Nephron (organoid): ENCODE results near the gene LGALS7.

Source experiments
- H3K27ac Mint-ChIP-seq, 3 experiments: 2 replicates each; pipeline ENCODE4 v1.8.0; 2020; ENCODE audit warnings: mixed read lengths in 3 of 3, mild to moderate bottlenecking in 2 of 3, moderate library complexity in 1 of 3
- H3K27me3 Mint-ChIP-seq: 2 replicates; pipeline ENCODE4 v1.8.0; 2021; ENCODE audit warnings: low read depth, mild to moderate bottlenecking, moderate library complexity, mixed read lengths
- H3K36me3 Mint-ChIP-seq: 2 replicates; pipeline ENCODE4 v1.8.0; 2020; ENCODE audit warnings: low read depth, mixed read lengths
- H3K4me1 Mint-ChIP-seq: 2 replicates; pipeline ENCODE4 v1.8.0; 2020; ENCODE audit warnings: mixed read lengths
- H3K4me3 Mint-ChIP-seq, 3 experiments: 2 replicates each; pipeline ENCODE4 v1.8.0; 2020; ENCODE audit warnings: mild to moderate bottlenecking in 3 of 3, mixed read lengths in 3 of 3, moderate library complexity in 2 of 3
- H3K9me3 Mint-ChIP-seq: 2 replicates; pipeline ENCODE4 v1.8.0; 2020; ENCODE audit warnings: mixed read lengths
- TF ChIP-seq, protein P1 (sequence below), 3 experiments: fragments of 200-600 bp; sonication (generic); IDR thresholded peaks; one replicate each; pipeline ENCODE4 v1.5.0; 2021; ENCODE audit warnings: antibody characterized with exemption in 3 of 3; ENCODE audit not compliant: unreplicated experiment in 3 of 3

The LGALS7 gene

DNA sequence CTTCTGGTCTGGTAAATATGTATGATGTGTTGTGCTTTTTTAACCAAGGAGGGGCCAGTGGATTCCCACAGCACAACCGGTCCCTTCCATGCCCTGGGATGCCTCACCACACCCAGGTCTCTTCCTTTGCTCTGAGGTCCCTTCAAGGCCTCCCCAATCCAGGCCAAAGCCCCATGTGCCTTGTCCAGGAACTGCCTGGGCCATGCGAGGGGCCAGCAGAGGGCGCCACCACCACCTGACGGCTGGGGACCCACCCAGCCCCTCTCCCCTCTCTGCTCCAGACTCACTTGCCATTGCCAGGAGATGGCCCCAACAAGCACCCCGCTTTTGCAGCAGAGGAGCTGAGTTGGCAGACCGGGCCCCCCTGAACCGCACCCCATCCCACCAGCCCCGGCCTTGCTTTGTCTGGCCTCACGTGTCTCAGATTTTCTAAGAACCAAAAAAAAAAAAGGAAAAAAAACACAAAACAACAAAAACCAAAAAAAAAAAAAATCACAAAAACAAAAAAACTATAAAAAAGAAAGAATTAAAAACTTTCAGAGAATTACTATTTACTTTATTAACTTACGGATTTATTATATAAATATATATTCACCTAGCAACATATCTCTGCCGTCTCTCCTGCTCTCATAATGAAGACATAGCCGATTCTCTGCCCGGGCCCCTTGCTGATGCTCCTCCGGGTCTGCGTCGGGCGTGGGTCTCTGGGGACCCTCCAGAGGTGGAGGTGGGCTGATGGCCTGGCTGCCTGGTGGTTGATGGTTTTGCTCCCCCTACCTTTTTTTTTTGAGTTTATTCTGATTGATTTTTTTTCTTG, 43.5 kb downstream of the LGALS7 start:
- H3K27me3 Mint-ChIP-seq = peaks cover 6% of the 10 kb centered on the region
- peaks cover 46% of the 10 kb centered on the region for H3K36me3 Mint-ChIP-seq
- peak overlapping the region; percentile 44 to 85 (median 53) for H3K27ac Mint-ChIP-seq
- no peaks in the 10 kb centered on the region for H3K9me3 Mint-ChIP-seq
- H3K4me1 Mint-ChIP-seq = peaks cover 1% of the 10 kb centered on the region
- TF ChIP-seq, protein P1, sequence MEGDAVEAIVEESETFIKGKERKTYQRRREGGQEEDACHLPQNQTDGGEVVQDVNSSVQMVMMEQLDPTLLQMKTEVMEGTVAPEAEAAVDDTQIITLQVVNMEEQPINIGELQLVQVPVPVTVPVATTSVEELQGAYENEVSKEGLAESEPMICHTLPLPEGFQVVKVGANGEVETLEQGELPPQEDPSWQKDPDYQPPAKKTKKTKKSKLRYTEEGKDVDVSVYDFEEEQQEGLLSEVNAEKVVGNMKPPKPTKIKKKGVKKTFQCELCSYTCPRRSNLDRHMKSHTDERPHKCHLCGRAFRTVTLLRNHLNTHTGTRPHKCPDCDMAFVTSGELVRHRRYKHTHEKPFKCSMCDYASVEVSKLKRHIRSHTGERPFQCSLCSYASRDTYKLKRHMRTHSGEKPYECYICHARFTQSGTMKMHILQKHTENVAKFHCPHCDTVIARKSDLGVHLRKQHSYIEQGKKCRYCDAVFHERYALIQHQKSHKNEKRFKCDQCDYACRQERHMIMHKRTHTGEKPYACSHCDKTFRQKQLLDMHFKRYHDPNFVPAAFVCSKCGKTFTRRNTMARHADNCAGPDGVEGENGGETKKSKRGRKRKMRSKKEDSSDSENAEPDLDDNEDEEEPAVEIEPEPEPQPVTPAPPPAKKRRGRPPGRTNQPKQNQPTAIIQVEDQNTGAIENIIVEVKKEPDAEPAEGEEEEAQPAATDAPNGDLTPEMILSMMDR (IDR thresholded peaks at IDR 0.05; ENCODE audit: unreplicated experiment in 3 of 3) = peak; percentile 70 to 80 (median 74)
- peak overlapping the region in 1 of 3 experiments; percentile 19 for H3K4me3 Mint-ChIP-seq

DNA sequence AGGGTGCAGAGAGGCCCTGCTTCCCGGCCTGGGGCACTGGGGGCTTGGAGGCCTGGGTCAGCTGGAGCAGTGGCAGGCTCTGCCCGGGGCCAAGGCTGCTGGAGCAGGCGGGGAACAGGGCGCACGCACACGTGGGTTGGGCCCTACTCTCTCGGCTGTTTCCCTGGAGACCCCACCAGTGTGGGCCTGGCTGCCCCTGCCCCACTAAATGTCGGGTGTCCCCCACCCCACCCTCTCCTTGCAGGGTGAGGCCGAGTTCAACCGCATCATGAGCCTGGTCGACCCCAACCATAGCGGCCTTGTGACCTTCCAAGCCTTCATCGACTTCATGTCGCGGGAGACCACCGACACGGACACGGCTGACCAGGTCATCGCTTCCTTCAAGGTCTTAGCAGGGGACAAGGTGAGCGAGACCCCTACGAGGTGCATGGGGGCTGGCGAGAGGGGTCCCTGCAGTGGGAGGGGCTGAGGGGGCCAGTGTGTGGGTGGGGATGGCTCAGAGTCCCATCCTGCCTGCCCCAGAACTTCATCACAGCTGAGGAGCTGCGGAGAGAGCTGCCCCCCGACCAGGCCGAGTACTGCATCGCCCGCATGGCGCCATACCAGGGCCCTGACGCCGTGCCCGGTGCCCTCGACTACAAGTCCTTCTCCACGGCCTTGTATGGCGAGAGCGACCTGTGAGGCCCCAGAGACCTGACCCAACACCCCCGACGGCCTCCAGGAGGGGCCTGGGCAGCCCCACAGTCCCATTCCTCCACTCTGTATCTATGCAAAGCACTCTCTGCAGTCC, 44.4 kb downstream of the LGALS7 start:
- no peaks in the 10 kb centered on the region for H3K9me3 Mint-ChIP-seq
- H3K27ac Mint-ChIP-seq = peak overlapping the region in 2 of 3 experiments; percentile 45 to 53
- TF ChIP-seq, protein P1 (IDR thresholded peaks at IDR 0.05; ENCODE audit: unreplicated experiment in 3 of 3) = no peak
- no peaks in the 10 kb centered on the region for H3K4me1 Mint-ChIP-seq
- no peaks in the 10 kb centered on the region for H3K27me3 Mint-ChIP-seq
- H3K36me3 Mint-ChIP-seq = peaks cover 48% of the 10 kb centered on the region
- peak overlapping the region in 1 of 3 experiments; percentile 23 for H3K4me3 Mint-ChIP-seq

DNA sequence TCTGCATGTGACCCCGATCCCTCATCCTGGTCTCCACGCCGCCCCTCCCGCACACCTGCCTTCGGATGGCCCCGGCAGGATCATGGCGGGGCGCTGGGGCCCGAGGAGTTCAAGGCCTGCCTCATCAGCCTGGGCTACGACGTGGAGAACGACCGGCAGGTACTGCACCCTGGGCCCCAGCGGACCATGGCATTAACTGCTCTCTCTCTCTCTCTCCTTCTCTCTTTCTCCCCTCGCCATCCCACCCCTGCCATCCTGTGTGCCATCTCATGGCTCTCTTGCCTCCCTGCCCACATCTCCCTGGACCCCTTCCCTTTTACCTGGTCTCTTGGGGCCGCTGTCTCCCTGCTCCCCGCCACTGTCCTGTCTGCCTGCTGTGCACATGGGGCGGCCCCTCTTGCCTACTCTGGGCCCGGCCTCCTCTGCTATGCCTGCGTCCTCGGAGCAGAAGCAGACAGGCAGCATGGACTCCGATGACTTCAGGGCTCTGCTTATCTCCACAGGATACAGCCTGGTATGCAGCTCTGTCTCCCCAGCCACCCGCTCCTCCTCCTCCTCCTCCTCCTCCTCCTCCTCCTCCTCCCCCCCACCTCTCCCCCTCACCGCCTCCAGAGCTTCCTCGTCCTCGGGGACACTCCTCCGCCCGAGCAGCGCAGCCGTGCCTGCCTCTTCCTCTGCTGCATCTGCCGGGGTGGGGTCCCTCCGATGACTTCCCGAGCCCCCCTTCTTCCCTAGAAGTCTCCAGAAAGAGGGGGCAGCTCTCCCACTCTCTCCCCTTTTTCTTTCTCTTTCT, 45.3 kb downstream of the LGALS7 start:
- TF ChIP-seq, protein P1 (IDR thresholded peaks at IDR 0.05; ENCODE audit: unreplicated experiment in 3 of 3) = no peak
- Mint-ChIP-seq H3K4me1 (no peaks in the 10 kb centered on the region), H3K27ac (peak overlapping the region; percentile 27 to 74 (median 45)), H3K36me3 (peaks cover 52% of the 10 kb centered on the region), H3K9me3 (no peaks in the 10 kb centered on the region), H3K27me3 (no peaks in the 10 kb centered on the region), H3K4me3 (peak overlapping the region in 1 of 3 experiments; percentile 57)

DNA sequence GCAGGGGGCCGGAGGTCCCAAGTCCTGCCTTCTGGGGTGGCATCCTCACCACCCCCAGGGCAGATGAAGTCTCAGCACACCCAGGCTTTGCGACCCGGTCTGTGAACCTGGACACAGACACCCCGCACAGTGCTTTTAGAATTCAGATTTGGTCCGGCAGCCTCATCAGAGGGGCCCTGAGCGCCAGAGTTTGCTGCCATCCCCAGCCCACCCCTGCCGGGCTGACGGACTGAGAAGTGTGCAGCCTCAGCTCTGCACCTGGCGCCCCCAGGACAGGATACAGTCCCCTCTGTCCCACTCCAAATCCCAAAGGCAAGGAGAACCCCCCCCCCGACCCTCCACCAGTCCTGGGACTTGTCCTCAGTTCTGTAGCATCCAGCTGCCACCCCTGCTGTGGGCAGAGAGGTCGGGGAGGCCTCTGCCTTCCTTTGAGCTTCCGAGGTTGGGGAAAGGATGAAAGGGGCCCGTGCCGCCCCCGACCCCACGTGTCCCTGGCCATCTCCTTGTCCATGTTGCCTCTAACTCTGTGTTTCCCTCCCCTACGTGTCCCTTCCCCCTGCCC, 45.9 kb downstream of the LGALS7 start:
- H3K27ac Mint-ChIP-seq = no peak overlapping the region
- H3K4me3 Mint-ChIP-seq = no peak overlapping the region
- peaks cover 1% of the 10 kb centered on the region for H3K4me1 Mint-ChIP-seq
- H3K27me3 Mint-ChIP-seq = no peaks in the 10 kb centered on the region
- H3K36me3 Mint-ChIP-seq = peaks cover 46% of the 10 kb centered on the region
- no peaks in the 10 kb centered on the region for H3K9me3 Mint-ChIP-seq
- TF ChIP-seq, protein P1 (IDR thresholded peaks at IDR 0.05; ENCODE audit: unreplicated experiment in 3 of 3) = no peak

DNA sequence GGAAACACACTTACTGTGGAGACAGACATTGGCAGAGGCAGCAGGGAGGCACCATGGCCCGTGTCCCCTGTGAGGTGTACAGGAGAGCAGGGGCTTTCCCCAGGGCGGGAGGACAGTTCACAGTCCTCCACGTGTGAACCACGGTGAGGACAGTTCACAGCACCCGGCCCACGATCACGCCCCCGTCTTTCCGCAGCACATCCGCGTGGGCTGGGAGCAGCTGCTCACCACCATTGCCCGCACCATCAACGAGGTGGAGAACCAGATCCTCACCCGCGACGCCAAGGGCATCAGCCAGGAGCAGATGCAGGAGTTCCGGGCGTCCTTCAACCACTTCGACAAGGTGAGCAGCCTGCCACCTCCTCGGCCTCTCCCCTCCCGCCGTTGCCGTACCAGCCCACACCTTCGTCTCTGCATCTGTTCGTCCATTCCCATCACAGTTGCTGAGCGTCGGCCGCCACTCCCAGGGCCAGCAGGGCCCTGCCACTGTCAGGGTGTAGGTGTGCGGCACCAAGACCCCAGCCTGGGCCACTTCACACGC, 46.5 kb downstream of the LGALS7 start:
- Mint-ChIP-seq H3K4me3 (no peak overlapping the region), H3K4me1 (peaks cover 6% of the 10 kb centered on the region), H3K27me3 (no peaks in the 10 kb centered on the region), H3K9me3 (no peaks in the 10 kb centered on the region), H3K36me3 (peaks cover 42% of the 10 kb centered on the region), H3K27ac (peak overlapping the region in 1 of 3 experiments; percentile 32)
- TF ChIP-seq, protein P1 (IDR thresholded peaks at IDR 0.05; ENCODE audit: unreplicated experiment in 3 of 3) = no peak
